GM21786 (cell line): ENCODE results near the gene IGF2.

Experiments
- ATAC-seq: cut with Tn5 transposase; IDR thresholded peaks from one replicate; pipeline ENCODE4 v1.9.1; 2021; ENCODE audit not compliant: unreplicated experiment

Gene IGF2

DNA sequence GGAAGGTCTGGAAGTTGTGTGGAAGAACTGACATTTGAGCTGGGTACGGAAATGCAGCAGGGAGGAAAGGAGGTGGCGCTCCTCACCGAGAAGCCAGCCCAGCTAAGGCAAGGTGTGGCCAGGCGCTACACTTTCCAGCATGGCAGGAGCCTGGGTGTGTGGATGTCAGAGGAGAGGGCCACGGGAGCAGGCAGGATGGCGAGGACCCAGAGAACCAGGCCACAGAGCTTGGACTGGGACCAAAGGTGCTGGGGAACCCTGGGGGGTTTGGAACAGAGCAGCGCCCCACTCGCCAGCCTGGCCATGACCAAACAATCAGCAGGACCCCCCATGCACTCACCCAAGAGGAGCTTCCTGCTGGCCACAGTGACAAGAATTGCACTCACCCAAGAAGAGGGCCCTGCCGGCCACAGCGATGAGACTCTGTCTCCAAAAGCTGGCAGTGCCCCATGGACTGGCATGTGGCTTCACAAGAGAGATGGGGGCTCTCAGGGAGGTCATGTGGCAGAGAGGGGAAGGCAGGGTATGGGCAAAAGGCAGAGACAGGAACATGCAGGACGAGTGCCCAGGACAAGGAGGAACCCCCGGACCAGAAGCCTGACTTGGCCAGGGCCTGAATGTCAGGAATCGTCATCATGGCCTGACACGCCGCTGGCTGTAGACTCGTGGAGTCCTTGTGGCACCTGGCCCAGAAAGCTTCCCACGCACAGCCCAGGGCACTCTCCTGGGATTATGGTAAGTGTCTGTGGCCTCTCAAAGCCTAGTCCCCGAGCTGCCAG is 45.4 kb downstream of the IGF2 start:
- no peak for ATAC-seq

DNA sequence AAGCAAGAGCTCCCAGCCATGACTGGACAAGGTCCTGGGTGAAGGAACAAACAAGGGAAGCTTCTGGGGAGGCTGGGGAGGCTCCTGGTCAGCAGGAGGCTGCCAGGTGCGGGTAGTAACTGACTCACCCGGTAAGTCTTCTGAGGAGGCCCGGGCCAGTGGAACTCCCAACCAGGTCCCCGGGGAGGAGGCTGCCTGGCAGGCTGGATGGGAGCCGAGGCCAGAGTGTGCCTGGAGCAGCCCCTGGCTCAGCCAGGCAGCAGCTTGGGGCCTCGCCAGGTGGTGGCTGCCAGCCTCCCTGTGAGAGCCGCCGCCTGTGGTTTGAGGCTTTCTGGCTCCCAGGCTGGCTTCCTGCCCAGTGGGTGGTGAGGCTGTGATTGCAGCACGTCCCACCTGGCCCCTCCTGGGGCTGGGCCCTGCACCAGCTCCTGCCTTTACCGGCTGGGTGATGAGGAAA is 46.2 kb downstream of the IGF2 start:
- ATAC-seq: no peak

DNA sequence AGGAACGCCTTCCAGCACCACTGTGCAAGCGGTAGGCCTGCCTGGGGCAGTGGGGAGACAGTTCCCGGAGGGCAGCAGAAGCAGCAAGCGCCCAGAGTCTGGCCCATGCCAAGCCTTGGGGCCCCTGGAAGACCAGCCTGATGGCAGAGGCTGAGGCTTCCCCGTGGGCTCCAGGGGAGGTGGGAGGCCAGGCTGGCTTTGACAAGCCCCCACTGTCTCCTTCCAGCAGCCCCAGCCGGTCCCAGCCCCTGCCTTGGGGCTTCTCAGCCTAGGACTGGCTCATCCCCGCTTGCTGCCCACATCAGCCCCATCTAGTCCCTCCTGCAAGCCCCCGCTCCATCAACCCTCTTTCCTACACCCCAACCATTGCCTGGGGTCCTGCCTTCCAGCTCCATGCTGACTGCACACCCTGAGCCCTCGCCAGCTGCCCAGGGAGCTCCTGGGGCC is 46.7 kb downstream of the IGF2 start:
- no peak for ATAC-seq

DNA sequence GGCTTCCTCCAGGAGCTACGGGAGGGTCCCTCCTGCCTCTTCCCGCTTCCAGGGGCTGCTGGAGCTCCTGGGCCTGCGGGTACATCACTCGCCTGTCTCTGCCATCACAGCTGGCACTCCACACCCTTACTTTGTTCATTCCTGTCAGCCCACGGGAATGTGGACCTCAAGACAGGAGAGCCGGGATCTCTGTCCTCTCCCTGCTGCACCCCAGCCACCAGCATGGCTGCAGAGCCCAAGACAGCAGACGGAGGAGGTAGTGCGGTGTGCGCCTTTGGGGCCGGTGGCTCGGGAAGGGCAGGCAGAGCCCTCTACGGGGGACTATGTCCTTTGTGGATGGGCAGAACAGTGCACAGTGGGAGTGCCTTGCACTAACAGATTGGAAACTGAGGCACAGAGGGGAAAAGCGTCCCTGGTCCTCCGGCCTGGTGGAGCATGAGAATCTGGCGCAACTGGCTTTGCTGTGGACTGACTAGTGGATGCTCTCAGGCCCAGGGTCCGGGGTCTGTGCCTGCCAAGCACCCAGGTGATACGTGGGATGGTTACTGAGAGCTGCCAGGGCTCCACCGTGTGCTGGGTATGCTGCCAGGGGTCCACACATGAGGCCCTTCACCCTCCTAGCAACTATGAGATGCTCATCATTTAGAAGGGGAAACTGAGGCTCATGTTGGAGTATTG is 47.3 kb downstream of the IGF2 start:
- ATAC-seq: no peak

DNA sequence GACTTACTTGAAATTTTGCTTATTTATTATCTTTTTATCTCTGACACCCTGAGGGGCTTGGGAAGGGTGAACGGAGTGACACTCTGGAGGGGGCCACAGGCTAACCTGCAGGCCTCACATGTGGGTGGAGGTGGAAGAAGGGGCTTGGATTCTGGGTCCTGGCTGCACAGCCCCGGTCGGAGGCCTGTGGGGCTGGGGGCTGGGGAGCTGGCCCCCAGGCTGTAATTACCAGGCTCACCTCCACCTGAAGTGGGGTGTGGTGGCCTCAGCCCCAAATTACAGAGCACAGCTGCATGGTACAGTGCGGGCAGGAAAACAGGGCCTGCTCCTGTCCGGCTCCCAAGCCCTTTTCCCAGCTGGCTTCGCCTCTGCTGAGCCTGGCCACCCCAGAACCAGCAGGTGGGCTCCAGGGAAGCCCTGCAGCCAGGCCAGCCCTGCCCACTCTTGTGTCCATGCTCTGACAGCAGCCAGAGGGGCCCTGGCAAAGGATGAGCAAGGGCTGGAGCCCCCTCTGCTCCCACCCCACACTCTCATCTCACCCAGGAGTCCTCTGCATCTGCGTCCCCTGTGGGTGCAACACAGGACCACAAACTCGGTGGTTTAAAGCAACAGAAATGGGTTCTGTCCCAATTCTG is 48.0 kb downstream of the IGF2 start:
- ATAC-seq: no peak

DNA sequence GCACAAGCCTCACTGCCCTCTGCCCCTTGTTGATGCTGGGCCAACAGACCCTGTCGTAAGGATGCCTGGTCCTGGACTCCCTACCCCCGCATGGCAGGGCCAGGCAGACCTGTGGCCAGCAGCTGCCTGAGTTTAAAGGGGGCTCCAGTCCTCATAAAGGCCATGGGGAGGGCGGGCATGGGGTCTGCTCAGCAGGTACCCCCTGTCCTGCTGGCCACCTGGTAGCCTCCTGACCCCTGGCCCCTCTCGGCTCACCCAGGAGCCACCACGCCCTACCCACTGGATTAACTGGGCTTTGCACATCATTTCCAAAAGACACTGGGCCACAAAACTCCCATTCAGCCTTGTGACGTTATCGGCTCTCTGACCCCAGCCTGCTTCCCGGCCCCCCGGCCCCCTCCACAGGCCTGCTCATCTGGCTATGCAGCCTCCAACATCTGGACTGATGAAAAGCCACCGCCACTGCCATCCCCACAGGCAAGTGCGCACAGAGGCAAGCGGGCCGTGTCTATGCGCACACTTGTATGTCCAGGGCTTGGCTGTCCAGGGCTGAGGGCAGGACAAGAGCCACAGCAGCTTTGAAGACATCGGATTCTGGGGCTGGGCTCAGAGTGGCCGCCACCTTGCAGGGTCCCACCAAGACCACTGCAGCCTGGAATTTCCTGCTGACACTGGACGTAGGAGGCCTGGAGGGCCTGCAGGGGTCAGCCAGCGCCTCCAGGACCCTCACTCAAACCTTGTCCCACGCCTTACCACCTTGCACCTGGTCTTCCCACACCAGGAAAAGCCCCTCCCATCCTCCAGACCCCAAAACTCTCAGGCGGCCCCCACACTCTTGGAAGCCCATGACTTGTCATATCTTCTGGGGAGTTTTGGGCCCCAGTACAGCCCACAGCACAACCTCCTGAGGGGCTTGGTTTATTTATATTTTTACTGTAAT is 48.7 kb downstream of the IGF2 start:
- no peak for ATAC-seq

DNA sequence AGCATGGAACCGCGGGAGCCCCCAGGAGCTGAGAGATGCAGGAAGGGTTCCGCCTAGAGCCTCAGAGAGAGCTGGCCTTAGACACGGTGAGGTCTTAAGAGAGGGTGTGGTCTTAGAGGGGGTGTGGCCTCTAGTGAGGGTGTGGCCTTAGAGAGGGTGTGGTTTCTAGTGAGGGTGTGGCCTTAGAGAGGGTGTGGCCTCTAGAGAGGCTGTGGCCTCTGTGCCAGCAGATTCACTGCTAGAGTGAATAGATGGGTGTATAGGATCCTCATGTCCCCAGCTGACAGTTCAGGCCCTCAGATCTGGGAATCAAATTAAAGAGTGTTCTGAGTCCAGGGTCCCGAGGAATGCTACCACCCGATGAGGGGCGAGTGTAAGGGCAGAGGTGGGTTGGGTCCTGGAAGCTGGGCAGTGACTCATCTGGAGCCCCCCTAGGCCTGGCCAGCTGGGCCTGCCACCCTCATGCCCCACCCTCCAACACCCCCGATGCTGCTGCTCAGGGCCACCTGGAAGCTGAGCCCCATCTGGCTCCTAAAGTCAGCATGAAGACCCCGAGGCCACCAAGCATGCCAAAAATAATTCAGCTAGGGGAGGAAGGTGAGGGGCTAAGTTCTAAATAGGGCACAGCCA is 49.5 kb downstream of the IGF2 start:
- ATAC-seq: no peak

DNA sequence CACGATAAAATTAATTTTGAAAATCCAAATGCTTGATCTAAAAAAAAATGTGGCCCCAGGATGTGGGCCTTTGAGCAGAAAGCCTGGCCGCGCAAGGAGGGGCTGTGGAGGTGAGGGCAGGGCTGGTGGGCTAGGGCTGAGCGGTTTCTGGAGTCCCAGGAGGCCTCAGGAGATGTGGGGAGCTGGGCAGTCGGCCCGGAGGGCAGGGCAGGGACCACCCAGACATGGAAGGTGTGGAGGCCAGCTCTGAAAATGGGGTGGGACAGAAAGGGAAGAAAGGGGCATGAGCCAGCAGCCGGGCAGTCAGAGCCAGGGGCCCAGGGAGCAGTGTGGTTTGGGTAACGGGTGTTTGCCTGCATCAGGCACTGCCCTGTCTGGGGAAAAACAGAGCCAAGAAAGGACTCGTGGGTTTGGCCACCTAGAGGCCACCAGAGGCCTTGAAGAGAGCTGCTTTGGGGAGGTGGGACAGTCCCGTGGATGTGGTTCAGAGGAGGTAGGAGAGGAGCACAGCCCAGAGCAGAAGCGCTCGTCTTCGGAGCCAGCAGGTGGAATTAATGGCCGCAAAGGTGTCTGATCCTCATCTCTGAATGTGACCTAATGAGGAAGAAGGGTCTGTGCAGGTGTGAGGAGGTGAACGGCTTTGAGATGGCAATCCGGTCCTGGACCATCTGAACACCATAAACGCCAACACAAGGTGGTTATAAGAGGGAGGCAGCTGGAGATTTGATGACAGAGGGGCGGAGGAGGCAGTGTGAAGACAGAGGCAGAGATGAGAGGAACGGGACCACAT is 50.2 kb downstream of the IGF2 start:
- no peak for ATAC-seq

DNA sequence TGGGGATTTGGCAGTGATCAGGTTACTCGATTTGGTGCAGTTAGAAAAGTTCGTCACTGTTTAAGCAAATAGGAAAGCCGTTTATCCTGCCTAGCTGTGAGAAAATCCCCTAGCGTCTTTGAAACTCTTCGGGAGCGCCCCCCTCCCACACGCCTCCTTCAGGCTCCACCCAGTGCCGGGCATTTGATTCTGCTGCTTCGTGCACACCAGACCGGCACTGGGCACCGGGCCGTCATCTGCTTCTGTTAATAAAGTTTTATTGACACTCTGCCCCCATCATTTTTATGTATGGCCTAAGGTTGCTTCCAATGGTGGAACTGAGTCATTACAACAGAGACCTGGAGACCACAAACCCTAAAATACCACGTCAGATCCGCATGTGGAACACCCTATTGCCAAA is 50.9 kb downstream of the IGF2 start:
- no peak for ATAC-seq

DNA sequence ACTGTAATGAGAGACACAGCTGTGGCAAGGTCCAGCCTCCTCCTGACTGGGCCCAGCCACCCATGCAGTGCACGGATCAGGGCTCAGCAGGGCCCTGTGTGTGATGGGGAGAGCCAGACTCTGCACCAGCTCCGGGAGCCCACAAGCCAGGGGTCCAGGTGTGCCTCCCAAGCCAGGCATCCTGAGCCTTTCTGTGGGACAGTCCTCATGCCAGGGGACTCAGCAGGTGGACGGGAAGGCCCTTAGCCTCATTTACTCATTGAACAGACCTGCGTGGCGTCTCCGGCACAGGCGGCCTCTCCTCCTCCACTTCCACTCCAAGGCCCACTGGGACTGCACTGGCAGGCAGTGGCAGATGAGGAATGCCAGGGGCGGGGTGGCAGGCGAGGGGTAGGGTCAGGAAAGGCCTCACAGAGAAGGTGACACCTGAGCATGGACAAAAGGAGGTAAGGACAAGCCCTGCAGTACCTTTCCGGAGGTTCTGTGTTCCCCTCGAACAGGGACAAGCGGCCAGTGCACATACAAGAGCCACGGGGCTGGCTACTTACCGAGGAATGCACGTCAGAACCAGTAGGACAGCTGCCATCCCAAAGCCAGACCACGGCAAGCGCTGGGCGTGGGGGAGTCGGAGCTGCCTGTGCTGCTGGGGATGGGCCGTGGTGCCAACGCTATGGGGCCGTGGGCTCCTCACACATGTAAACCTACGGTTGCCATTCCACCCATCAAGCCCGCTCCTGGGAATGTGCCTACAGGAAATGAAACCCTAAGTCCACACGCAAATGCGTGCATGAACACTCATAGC is 52.7 kb downstream of the IGF2 start:
- ATAC-seq: no peak

DNA sequence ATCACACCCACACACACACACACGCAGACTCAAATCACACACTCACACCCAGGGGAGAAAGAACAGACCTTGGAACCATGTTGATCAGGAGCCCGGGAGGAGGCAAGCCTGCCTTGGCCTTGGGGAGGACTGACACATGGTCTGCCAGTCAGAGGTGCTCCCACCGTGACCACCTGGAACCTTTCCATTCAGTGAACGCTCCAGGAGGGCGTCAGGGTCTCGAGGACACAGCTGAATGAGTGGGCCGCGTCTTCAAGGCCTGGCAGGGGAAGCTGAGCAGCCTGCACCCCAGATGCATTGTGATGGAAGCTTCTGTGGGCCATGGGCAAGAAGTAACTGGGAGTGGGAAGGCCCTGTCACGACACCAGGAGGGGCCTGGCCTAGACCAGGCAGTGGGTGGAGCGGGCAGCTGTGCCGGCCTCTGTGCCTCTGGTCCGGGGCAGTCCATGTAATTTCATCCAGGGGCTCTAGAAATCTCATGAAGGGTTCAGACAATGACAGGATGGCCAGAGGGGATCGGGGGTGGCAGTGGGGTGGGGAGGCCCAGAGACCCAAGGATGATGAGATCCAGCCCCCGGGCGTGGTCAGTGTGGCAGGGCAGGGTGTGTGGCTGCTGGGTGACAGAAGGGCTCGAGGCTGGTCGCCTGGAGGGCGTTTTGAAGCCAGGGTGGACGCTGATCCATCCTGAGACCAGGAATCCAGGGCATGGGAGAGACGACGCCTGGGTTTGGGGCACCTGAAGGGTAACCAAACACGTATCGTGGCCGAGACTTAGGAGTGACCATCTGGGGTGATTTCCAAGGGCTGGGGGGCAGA is 53.7 kb downstream of the IGF2 start:
- no peak for ATAC-seq

DNA sequence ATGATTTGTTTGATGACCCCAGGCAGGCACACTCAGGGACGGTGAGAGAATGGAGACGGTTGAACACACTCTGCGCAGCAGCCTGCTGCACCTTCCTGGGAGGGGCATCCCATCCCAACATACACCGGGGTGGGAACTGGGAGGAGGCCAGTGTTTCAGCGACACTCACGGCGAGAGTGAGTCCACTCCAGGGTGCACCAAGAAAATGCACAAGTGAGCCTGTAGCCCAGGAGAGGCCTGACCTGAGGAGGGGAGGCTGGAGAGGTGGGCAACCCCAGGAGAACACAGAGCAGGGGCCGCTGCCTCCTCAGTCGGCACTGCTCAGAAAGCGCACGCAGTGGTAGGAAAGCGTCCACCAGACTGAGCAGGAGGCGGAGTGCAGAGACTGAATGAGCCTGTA is 54.5 kb downstream of the IGF2 start:
- no peak for ATAC-seq
